Measurements from ENCODE around the gene GCAT.

DNA sequence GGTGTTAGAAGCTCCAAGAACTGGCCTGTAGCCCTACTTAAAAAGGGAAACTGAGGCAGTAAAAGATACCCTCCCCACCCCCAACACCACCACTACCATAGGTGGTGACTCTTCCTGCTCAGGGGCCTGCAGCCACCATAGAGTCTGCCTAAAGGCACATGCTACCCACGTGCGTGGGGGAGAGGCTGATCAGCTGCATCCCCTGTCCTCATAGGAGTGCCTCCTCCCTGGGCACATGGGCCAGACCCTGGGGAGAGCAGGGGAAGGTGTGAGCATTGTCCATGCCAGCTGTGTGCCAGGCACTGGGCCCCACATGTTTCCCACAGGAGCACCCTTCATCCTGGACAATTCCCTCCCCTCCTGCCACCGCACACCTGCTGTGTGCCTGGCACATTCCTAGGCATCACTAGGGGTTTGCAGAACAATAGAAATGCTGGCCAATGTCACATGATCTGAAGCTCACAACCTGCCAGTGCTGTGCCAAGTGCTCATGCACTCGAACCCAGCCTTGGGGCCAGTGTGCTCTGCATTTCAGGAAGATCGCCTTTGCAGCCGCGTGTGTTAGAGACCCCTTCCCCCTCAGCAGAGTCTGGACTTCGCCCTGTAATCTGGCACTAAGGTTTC, 41.7 kb upstream of the GCAT start:
- no peak for TF ChIP-seq CTCF (IDR thresholded peaks at IDR 0.05)
- no peak for TF ChIP-seq POLR2AphosphoS5 (IDR thresholded peaks at IDR 0.05)
- TF ChIP-seq EP300 (IDR thresholded peaks at IDR 0.05) = no peak
